Activated CD4-positive, alpha-beta T cell treated with anti-CD3 and anti-CD28 coated beads for 4 hours (primary cell): ENCODE results near the gene JUND.

Source experiments
- DNase-seq, 2 donors: peaks; one replicate each; pipeline ENCODE4 v3.0.0-alpha.2; 2020

JUND gene

GRCh38 chr19:18233224-18233825 lies 48.1 kb downstream of the JUND start:
- no peak for DNase-seq

- no peak for DNase-seq
These were observed 48.7 kb downstream of the JUND start for GRCh38 chr19:18232540-18233223.

GRCh38 chr19:18231775-18232174 lies 49.6 kb downstream of the JUND start:
- DNase-seq: no peak

GRCh38 chr19:18230941-18231734 lies 50.3 kb downstream of the JUND start:
- no peak for DNase-seq

GRCh38 chr19:18229915-18230314 lies 51.5 kb downstream of the JUND start:
- DNase-seq: no peak
